HepG2 (cell line): ENCODE results near the gene IFI27L2. TPM values are rescaled to one million over a fixed set of nuclear protein-coding genes. Genes with fewer than 3 reads are reported as not detected.

Experiments
- ATAC-seq: fragments of 200-7000 bp; cut with Tn5 transposase; 3 replicates; pipeline ENCODE4 v1.9.1; 2020; ENCODE audit warnings: mild to moderate bottlenecking, moderate library complexity
- BruUV-seq: library from RNA; stranded (reverse); fragments of 400-500 nt; replicated peaks from 2 replicates; lab custom pipeline; 2021; lab: Mats Ljungman, UMichigan
- CTCF ChIA-PET: fragments of 300-600 bp; formaldehyde crosslinking; extraction: SDS; loops from one replicate; lab custom pipeline; 2021; ENCODE audit warnings: low total read pairs, inconsistent platforms, low intra/inter-chr PET ratio; lab: Yijun Ruan, JAX
- POLR2A ChIA-PET: fragments of 350-600 bp; sonication (Branson Sonifier 250); formaldehyde crosslinking; loops from one replicate; lab custom pipeline; 2020; ENCODE audit warnings: antibody characterized with exemption, inconsistent platforms; lab: Yijun Ruan, JAX
- DNase-seq: peaks from one replicate; pipeline ENCODE4 v3.0.0-alpha.2; 2015; ENCODE audit warnings: low spot score
- FAIRE-seq: peaks from 3 replicates; lab custom pipeline; 2011; peaks lifted over from hg19 to GRCh38; lab: Jason Lieb, UNC
- H2AFZ ChIP-seq: one replicate; pipeline ENCODE4 v1.6.1; 2011; ENCODE audit warnings: low read length, inconsistent platforms
- H3K27ac ChIP-seq: fragments of 300-600 bp; 3 replicates; pipeline ENCODE4 v1.8.0; 2011; ENCODE audit warnings: mixed run types, mild to moderate bottlenecking, mixed read lengths, low read length, inconsistent platforms; ENCODE audit not compliant: insufficient read depth; ENCODE audit errors: extremely low read length
- H3K27me3 ChIP-seq, 2 experiments: fragments of 200-600 bp in 1 of 2; 2 replicates in 1 of 2; 3 replicates in 1 of 2; pipeline versions ENCODE4 v1.6.0 to v1.8.0; 2011; ENCODE audit warnings: low read length in 2 of 2, mild to moderate bottlenecking in 2 of 2, moderate library complexity in 2 of 2, inconsistent platforms in 1 of 2; ENCODE audit not compliant: insufficient read depth in 2 of 2, control insufficient read depth in 1 of 2
- H3K36me3 ChIP-seq, 2 experiments: fragments of 200-600 bp in 1 of 2; replicated peaks in 1 of 2; 2 replicates in 1 of 2; 3 replicates in 1 of 2; pipeline versions ENCODE4 v1.5.1 to v1.8.0; 2011; ENCODE audit warnings: low read length in 2 of 2, inconsistent platforms in 1 of 2; ENCODE audit not compliant: insufficient read depth in 2 of 2, control insufficient read depth in 1 of 2
- H3K4me1 ChIP-seq: 2 replicates; pipeline ENCODE4 v1.5.1; 2012; ENCODE audit warnings: low read length, inconsistent platforms; ENCODE audit not compliant: insufficient read depth
- H3K4me2 ChIP-seq: 2 replicates; pipeline ENCODE4 v1.6.0; 2011; ENCODE audit warnings: low read depth, low read length, inconsistent platforms
- H3K4me3 ChIP-seq, 3 experiments: fragments of 200-600 bp in 1 of 3; sonication (generic), shearing (Covaris generic) in 1 of 3; replicated peaks in 1 of 3; 2 replicates each; pipeline ENCODE4 v1.5.1; 2011 to 2016; ENCODE audit warnings: low read length in 3 of 3, inconsistent platforms in 2 of 3, low read depth in 2 of 3, mild to moderate bottlenecking in 2 of 3, control low read depth in 1 of 3, mixed read lengths in 1 of 3; ENCODE audit not compliant: insufficient read depth in 1 of 3
- H3K79me2 ChIP-seq: one replicate; pipeline ENCODE4 v1.6.1; 2011; ENCODE audit warnings: low read length, inconsistent platforms; ENCODE audit not compliant: insufficient read depth
- H3K9ac ChIP-seq: 2 replicates; pipeline ENCODE4 v1.6.0; 2011; ENCODE audit warnings: mild to moderate bottlenecking, low read depth, low read length, inconsistent platforms; ENCODE audit not compliant: insufficient read depth
- H3K9me3 ChIP-seq: 2 replicates; pipeline ENCODE4 v1.5.1; 2012; ENCODE audit warnings: mild to moderate bottlenecking, low read length
- H4K20me1 ChIP-seq: 2 replicates; pipeline ENCODE4 v1.6.0; 2011; ENCODE audit warnings: inconsistent platforms, mild to moderate bottlenecking, low read length, moderate library complexity; ENCODE audit not compliant: insufficient read depth
- ATRX ChIP-seq: sonication (generic); formaldehyde crosslinking; IDR thresholded peaks from 2 replicates; pipeline ENCODE4 v1.4.0; 2020; ENCODE audit warnings: missing genetic modification reagents, borderline replicate concordance
- HDAC2 ChIP-seq: sonication (generic); formaldehyde crosslinking; IDR thresholded peaks from 2 replicates; pipeline ENCODE4 v1.4.0; 2020; ENCODE audit warnings: missing genetic modification reagents
- LBX2 ChIP-seq: sonication (generic); formaldehyde crosslinking; IDR thresholded peaks from 2 replicates; pipeline ENCODE4 v1.5.0; 2020; ENCODE audit warnings: missing genetic modification reagents, mild to moderate bottlenecking, borderline replicate concordance
- MXD4 ChIP-seq: IDR thresholded peaks from 2 replicates; pipeline ENCODE4 v1.6.1; 2016; ENCODE audit warnings: mild to moderate bottlenecking, missing biosample characterization, missing genetic modification reagents
- MYNN ChIP-seq: sonication (generic); formaldehyde crosslinking; IDR thresholded peaks from 2 replicates; pipeline ENCODE4 v1.4.0; 2020; ENCODE audit warnings: mild to moderate bottlenecking, low read depth, missing genetic modification reagents
- PRPF4 ChIP-seq: fragments of 200-400 bp; formaldehyde crosslinking; IDR thresholded peaks from 2 replicates; pipeline ENCODE4 v1.6.1; 2016; ENCODE audit warnings: low read length, low read depth; ENCODE audit not compliant: poor library complexity, severe bottlenecking
- SAFB2 ChIP-seq: sonication (generic); formaldehyde crosslinking; IDR thresholded peaks from 2 replicates; pipeline ENCODE4 v1.5.1; 2020; ENCODE audit warnings: missing genetic modification reagents, low read depth, mild to moderate bottlenecking, borderline replicate concordance
- TARDBP ChIP-seq: sonication (generic); formaldehyde crosslinking; IDR thresholded peaks from 2 replicates; pipeline ENCODE4 v1.8.0; 2022; ENCODE audit warnings: mild to moderate bottlenecking, missing genetic modification reagents
- ZBTB14 ChIP-seq: sonication (generic); formaldehyde crosslinking; IDR thresholded peaks from 2 replicates; pipeline ENCODE4 v1.4.0; 2020; ENCODE audit warnings: missing genetic modification reagents
- ZBTB21 ChIP-seq: sonication (generic); formaldehyde crosslinking; IDR thresholded peaks from 2 replicates; pipeline ENCODE4 v1.4.0; 2020; ENCODE audit warnings: missing genetic modification reagents
- ZFP62 ChIP-seq: sonication (generic); formaldehyde crosslinking; IDR thresholded peaks from 2 replicates; pipeline ENCODE4 v1.4.0; 2020; ENCODE audit warnings: missing genetic modification reagents
- ZNF136 ChIP-seq: sonication (generic); formaldehyde crosslinking; IDR thresholded peaks from 2 replicates; pipeline ENCODE4 v1.8.1; 2022; ENCODE audit warnings: low read depth, mild to moderate bottlenecking, moderate library complexity, missing genetic modification reagents
- ZNF20 ChIP-seq: sonication (generic); formaldehyde crosslinking; IDR thresholded peaks from 2 replicates; pipeline ENCODE4 v1.4.0; 2020; ENCODE audit warnings: mild to moderate bottlenecking, moderate library complexity, missing genetic modification reagents
- ZNF317 ChIP-seq: sonication (generic); formaldehyde crosslinking; IDR thresholded peaks from 2 replicates; pipeline ENCODE4 v1.5.0; 2020; ENCODE audit warnings: mild to moderate bottlenecking, missing genetic modification reagents
- ZNF44 ChIP-seq: sonication (generic); formaldehyde crosslinking; IDR thresholded peaks from 2 replicates; pipeline ENCODE4 v1.5.1; 2020; ENCODE audit warnings: mild to moderate bottlenecking, missing genetic modification reagents
- ZNF460 ChIP-seq: sonication (generic); formaldehyde crosslinking; IDR thresholded peaks from 2 replicates; pipeline ENCODE4 v1.5.1; 2020; ENCODE audit warnings: missing genetic modification reagents, mild to moderate bottlenecking, borderline replicate concordance
- ZNF543 ChIP-seq: sonication (generic); formaldehyde crosslinking; IDR thresholded peaks from 2 replicates; pipeline ENCODE4 v1.4.0; 2020; ENCODE audit warnings: mild to moderate bottlenecking, missing genetic modification reagents
- ZNF546 ChIP-seq: sonication (generic); formaldehyde crosslinking; conservative IDR thresholded peaks from 2 replicates; pipeline ENCODE4 v1.8.1; 2023; ENCODE audit warnings: mild to moderate bottlenecking, missing genetic modification reagents
- ZNF678 ChIP-seq: sonication (generic); formaldehyde crosslinking; IDR thresholded peaks from 2 replicates; pipeline ENCODE4 v1.4.0; 2020; ENCODE audit warnings: mild to moderate bottlenecking, missing genetic modification reagents
- ZNF878 ChIP-seq: sonication (generic); formaldehyde crosslinking; IDR thresholded peaks from 2 replicates; pipeline ENCODE4 v1.8.1; 2023; ENCODE audit warnings: mild to moderate bottlenecking, missing genetic modification reagents, moderate library complexity
- WGBS: methylation state at CpG from one replicate; pipeline ENCODE4 v1.1.6; 2017; ENCODE audit warnings: low lambda C conversion rate; 5-methylcytosine and 5-hydroxymethylcytosine counted together
- in situ Hi-C: cut with HindIII; loops from 2 replicates; pipeline ENCODE4 v1.10.0; 2017; ENCODE audit warnings: low pct_unique_long_range_greater_than_20kb; ENCODE audit not compliant: extremely low pct_ligation_motif_present
- intact Hi-C: fragments of 100-400 bp; cut with micrococcal nuclease; formaldehyde crosslinking; loops from one replicate; pipeline ENCODE4 v1.10.0; 2022; ENCODE audit not compliant: unreplicated experiment
- polyA plus RNA-seq, 8 experiments: library from polyadenylated mRNA; depleted of rRNA in 3 of 8; stranded (reverse) in 7 of 8; unstranded in 1 of 8; fragments of >200 nt; fragmentation: Illumina TruSeq in 4 of 8; extraction: Trizol in 4 of 8; gene quantifications; 2 replicates each; pipeline versions ENCODE4 v1.2.1 to v1.2.3, GENCODE V29; 2011 to 2016; ENCODE audit warnings: low read depth in 4 of 8, missing spikeins in 1 of 8, mixed read lengths in 1 of 8; ENCODE audit not compliant: insufficient read depth in 1 of 8
- total RNA-seq, 5 experiments: library from RNA; depleted of rRNA; stranded (reverse); fragments of >200 nt; fragmentation: Illumina TruSeq; extraction: Trizol; gene quantifications; 2 replicates each; pipeline ENCODE4 v1.2.3, GENCODE V29; 2016; ENCODE audit warnings: low read depth in 1 of 5
- TF ChIP-seq, protein P1 (sequence below): sonication (generic); formaldehyde crosslinking; IDR thresholded peaks from 2 replicates; pipeline ENCODE4 v1.4.0; 2020; ENCODE audit warnings: missing genetic modification reagents, borderline replicate concordance
- TF ChIP-seq, protein P2 (sequence below), 2 experiments: sonication (generic) in 1 of 2; formaldehyde crosslinking in 1 of 2; IDR thresholded peaks; 2 replicates each; pipeline versions ENCODE4 v1.4.0 to v1.6.1; 2018 to 2020; ENCODE audit warnings: missing genetic modification reagents in 2 of 2, borderline replicate concordance in 1 of 2, low read depth in 1 of 2, mild to moderate bottlenecking in 1 of 2, missing biosample characterization in 1 of 2

Gene IFI27L2
- total and polyA plus RNA-seq, 2 of the 13 experiments (the other 11 are each of a cell fraction or from before 2014, with no cell fraction given): 4.3 to 4.8 TPM

GRCh38 chr14:94175747-94176146, 46.3 kb upstream of the IFI27L2 start:
- H2AFZ ChIP-seq: peak overlapping the region; percentile 35
- H3K4me3 ChIP-seq: peak overlapping the region; percentile 80 to 86 (median 84)
- no peak for ATAC-seq
- ChIA-PET POLR2A (interaction anchor here (1.3 to 3.8 kb wide), 4 partner anchors 94 to 216 kb away, joined by 4 to 37 read pairs (median 9); partner anchors contain the start of genes DDX24, IFI27L1 and SERPINA10), CTCF (no interaction called here)
- in situ Hi-C loops (no loop called here), intact Hi-C loops (no loop called here)
- H3K4me1 ChIP-seq: peaks cover 62% of the 10 kb centered on the region
- H3K9ac ChIP-seq: peak overlapping the region; percentile 61; the same call in 1 of the 2 replicates
- H3K4me2 ChIP-seq: peak overlapping the region; percentile 78
- H3K9me3 ChIP-seq: no peaks in the 10 kb centered on the region
- WGBS: 18% methylated on average over 7 of the region's 7 CpGs
- no peak overlapping the region for H3K27ac ChIP-seq
- H3K36me3 ChIP-seq: no peaks in the 10 kb centered on the region
- H3K79me2 ChIP-seq: peaks cover 11% of the 10 kb centered on the region
- no peak for DNase-seq
- no peaks in the 10 kb centered on the region for H4K20me1 ChIP-seq
- H3K27me3 ChIP-seq: peaks cover 0 to 7% of the 10 kb centered on the region in 2 experiments; a peak in 3 of 5 replicates
- BruUV-seq: no TSS peak
- FAIRE-seq: peak; percentile 48
- TF ChIP-seq LBX2 (CRISPR knock-in tag) (no peak), ZNF317 (CRISPR knock-in tag) (peak; percentile 60; the same call in 1 of the 2 replicates), ZBTB14 (CRISPR knock-in tag) (no peak), ZFP62 (CRISPR knock-in tag) (no peak), MXD4 (CRISPR knock-in tag) (no peak), HDAC2 (CRISPR knock-in tag) (no peak), ZNF546 (CRISPR knock-in tag) (no peak), ZNF878 (no peak), ZNF460 (CRISPR knock-in tag) (no peak), ZNF136 (CRISPR knock-in tag) (no peak), ZNF543 (CRISPR knock-in tag) (no peak), MYNN (CRISPR knock-in tag) (no peak), ZNF678 (no peak), ZNF44 (CRISPR knock-in tag) (no peak), TARDBP (CRISPR knock-in tag) (no peak), SAFB2 (no peak), PRPF4 (no peak), ZBTB21 (no peak), ATRX (CRISPR knock-in tag) (no peak), ZNF20 (CRISPR knock-in tag) (no peak)
- TF ChIP-seq, protein P1, sequence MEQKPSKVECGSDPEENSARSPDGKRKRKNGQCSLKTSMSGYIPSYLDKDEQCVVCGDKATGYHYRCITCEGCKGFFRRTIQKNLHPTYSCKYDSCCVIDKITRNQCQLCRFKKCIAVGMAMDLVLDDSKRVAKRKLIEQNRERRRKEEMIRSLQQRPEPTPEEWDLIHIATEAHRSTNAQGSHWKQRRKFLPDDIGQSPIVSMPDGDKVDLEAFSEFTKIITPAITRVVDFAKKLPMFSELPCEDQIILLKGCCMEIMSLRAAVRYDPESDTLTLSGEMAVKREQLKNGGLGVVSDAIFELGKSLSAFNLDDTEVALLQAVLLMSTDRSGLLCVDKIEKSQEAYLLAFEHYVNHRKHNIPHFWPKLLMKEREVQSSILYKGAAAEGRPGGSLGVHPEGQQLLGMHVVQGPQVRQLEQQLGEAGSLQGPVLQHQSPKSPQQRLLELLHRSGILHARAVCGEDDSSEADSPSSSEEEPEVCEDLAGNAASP: 0 out of 2 replicates have a peak, but pooled peaks have one; percentile 8
- TF ChIP-seq, protein P2, sequence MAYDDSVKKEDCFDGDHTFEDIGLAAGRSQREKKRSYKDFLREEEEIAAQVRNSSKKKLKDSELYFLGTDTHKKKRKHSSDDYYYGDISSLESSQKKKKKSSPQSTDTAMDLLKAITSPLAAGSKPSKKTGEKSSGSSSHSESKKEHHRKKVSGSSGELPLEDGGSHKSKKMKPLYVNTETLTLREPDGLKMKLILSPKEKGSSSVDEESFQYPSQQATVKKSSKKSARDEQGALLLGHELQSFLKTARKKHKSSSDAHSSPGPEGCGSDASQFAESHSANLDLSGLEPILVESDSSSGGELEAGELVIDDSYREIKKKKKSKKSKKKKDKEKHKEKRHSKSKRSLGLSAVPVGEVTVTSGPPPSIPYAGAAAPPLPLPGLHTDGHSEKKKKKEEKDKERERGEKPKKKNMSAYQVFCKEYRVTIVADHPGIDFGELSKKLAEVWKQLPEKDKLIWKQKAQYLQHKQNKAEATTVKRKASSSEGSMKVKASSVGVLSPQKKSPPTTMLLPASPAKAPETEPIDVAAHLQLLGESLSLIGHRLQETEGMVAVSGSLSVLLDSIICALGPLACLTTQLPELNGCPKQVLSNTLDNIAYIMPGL (CRISPR knock-in tag; IDR thresholded peaks at IDR 0.05; ENCODE audit: borderline replicate concordance in 1 of 2, low read depth in 1 of 2): no peak
